ELF-1 (cell line): ENCODE results near the gene MCAM.

Source experiments
- DNase-seq: peaks from one replicate; pipeline ENCODE4 v3.0.0-alpha.2; 2016; ENCODE audit warnings: low read depth, low spot score

The MCAM gene

DNA sequence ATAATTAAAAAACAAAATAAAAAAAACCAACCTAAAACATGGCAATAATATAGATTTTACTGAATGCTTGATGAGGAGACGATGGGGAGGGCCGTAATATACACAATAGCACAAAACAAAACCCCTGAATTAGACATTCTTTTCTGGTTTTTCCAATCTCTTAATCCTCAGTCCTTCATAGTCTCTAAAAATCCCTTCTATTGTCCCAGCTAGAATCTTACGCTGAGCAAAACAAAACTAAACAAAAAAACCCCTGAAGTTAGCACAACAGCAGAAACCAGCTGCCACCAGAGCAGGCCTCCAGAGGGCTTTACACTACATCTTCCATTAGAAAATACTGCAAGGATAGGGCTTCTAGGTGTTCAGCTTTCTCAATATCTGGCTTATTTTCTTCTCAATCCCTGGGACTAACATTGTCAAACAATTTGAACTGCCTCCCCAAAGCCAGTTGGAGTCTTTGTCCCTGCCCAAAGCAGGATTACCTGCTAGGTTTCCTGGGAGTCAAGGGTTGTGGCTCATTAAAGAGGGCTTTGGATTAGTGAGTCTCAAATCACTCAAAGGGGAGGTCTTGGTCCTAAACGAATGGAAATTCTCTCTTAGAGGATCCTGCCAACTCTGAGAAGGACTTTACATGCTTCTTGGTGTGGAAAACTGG, 15.3 kb upstream of the MCAM start:
- no peak for DNase-seq

DNA sequence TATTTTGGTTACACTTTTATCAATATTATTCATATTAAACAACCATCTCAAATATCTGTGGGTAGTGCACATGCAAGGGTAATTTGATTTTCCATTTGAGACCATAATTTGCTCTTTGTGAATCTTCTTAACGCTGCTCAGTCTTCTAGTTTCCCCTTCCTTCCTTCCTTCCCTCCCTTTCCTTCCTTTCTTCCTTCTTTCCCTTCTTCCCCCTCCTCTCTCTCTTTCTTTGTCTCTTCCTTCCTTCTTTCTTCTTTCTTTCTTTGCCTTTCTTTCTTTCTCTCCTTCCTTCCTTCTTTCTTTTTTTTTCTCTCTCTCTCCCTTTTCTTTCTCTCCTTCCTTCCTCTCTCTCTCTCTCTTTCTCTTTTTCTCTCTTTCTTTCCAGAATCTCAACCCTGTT, 13.3 kb upstream of the MCAM start:
- no peak for DNase-seq

GRCh38 chr11:119329320-119329719, 12.4 kb upstream of the MCAM start:
- no peak for DNase-seq

- no peak for DNase-seq
Measured at GRCh38 chr11:119324189-119324588, 7.3 kb upstream of the MCAM start.

DNA sequence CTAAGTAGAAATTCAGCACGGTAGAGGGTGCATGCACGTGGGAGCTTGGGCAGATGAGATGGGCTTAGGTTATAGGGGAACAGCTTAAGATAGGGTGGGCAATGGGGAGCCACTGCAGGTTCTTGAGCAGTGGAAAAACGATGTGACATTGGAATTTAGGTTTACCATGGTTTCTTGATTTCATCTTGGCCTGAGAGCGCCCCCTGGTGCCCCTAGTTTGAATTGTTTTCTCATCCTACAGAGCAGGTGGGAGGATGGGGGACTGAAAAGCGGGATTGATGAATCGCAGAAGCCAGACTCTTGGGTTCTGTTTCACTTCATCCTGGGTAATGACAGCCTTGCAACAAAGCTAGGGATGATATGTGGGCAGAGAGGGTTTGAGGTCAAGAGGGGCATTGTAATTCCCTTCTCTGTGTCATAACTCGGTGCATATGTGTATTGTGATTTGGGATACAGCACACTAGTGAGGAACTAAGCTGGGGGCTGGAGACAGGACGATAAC, 6.7 kb upstream of the MCAM start:
- peak; percentile 84 for DNase-seq

GRCh38 chr11:119322921-119323531, 6.1 kb upstream of the MCAM start:
- DNase-seq: no peak

- no peak for DNase-seq
Measured at GRCh38 chr11:119322360-119322739, 5.4 kb upstream of the MCAM start.

DNA sequence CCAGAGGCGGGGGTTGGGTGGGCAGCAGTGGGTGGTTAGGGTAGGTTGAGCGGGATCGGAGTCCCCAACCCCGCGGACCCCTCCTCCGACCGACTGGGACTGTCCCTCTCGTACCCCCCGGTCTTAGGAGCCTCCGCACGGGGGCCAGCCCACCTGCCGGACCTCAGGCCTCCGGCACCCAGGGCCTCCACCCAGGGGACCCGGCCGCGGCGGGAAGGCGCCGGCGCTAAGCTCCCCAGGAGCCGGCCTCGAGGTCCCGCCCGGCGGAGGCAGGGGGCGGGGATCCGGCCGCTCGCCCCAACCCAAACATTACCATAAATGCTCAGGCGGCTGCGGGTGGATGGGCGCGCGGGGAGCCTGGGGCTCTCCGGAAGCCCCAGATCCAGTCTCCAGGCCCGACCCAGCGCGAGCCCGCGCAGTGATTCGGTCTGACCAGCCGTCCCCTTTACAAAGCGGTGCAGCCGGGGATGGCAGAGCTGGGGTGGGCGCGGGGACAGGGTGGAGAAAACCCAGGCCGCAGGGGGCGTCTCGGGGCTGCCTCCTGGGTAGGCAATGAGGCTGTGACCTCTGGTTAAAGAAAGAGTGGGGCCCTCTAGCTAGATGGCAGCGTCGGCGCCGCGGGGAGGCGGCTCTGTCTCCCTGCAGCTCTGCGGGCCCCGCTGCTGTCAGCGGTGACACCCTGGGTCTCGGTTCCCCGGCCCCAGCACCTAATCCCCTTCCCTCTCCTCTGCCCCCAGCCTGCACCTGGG, 4.0 kb upstream of the MCAM start:
- peak; percentile 74 for DNase-seq

GRCh38 chr11:119320240-119320775, 3.4 kb upstream of the MCAM start:
- DNase-seq: peak; percentile 63

- DNase-seq: no peak
Measured at GRCh38 chr11:119319700-119320239, 2.8 kb upstream of the MCAM start.

DNA sequence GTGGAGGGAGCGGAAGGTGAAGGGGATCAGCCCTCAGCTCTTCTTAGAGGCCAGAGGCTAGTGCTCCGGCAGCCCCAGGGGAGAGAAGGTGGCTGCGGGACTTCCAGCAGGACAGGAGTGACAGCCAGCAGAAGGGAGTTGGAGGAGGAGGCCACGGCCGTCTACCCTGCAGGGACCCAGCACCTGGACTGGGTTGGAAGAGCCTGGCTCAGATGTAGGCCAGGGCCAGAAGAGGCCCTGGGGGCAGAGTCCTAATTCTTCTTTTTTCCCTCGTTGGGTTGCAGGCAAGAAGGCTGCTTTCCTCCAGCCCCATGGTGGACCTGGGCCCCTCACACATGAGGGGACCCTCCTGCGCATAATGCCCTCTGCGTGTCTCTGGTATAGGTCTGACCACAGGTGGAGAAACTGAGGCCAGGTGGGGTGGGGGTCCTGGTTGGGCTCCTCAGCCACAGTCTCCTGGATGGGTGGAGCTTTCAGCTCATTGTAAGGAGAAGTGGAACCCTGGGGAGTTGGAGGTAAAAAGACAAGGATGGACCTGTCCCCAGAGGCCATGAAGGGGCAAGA, 2.3 kb upstream of the MCAM start:
- no peak for DNase-seq

GRCh38 chr11:119318240-119319135, 1.6 kb upstream of the MCAM start:
- peak; percentile 93 for DNase-seq

DNA sequence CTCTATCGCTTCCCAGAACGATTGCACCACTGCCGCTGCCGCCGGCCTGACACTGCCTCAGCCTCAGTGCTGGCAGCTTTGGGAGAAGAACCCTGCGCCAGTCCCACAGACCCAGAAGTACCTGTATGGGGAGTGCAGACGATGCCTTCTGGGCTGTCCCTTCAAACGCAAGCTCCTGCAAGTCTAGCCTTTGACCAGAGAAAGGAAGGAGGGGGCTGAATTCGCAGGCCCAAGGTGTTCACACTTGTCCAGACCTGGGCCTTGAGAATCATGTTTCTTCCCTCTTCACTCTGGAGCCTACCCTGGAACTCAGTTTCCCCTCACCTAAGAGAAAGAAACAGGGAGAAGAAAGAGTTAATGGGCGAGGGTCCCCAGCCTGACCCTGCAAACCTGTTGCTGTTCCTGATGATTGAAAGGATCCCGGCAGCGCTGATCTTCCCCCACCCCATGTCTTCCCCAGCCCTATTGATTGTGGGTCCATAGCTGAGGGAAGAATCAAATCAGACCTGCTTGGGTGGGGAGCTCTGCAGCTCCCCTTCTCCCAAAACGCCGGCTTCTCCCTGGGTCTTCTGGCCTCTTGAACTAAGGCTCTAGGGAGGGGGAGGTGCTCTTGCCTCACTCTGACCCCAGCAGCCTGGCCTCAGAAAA, 786 bp upstream of the MCAM start:
- DNase-seq: no peak

DNA sequence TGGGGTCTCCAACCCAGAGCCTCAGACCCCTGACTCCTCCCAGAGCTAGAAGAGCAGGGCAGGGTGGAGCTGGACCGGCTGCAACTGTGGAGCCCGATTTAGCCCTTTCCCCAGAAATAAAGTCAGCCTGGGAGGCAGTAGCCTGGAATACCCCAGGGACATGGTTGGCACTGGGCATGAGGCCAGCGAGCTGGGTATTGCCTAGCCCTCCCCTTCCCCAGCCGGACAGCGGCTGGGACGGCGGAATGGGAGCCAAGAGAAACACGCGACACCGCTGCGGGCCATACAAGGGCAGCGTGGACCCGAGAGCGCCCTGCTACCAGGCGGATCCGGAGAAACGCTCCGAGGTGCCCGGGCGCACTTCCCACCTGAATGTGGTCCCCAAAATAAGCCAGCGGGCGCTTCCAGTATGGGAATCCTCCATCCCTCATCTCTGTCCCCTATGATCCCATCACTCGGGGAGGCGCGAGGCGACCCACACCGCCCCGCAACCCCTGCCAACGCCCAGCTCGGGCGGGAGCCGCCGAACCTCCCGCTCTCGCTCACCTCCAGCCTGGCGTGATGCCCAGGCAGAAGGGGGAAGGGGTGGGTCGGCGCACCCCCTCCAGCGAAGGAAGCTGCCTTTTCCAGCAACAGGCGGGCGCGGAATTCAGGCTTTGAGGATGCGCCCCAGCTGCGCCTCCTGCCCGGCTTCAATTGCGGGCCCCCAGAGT, 758 bp downstream of the MCAM start:
- no peak for DNase-seq

- DNase-seq: peak; percentile 67
Measured at GRCh38 chr11:119315131-119316015, 1.6 kb downstream of the MCAM start.

DNA sequence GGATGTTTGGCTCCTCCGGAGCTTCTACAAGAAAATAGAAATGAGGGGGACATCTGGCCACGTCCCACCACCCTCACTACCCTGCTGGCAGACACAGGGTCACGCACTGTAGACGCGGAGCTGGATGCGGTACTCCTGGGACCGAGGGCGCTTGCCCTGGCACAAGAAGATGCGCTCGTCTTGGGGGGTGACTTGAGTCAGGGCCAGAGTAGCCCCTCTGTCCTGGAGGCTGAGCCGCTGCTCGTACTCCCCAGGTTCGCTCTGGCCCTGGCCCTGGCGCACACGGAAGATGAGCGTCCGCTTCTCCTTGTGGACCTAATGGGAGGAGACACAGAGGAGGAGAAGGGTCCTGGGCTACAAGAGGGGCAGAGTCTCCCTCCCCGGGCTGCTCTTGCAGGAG, 2.2 kb downstream of the MCAM start:
- no peak for DNase-seq

DNA sequence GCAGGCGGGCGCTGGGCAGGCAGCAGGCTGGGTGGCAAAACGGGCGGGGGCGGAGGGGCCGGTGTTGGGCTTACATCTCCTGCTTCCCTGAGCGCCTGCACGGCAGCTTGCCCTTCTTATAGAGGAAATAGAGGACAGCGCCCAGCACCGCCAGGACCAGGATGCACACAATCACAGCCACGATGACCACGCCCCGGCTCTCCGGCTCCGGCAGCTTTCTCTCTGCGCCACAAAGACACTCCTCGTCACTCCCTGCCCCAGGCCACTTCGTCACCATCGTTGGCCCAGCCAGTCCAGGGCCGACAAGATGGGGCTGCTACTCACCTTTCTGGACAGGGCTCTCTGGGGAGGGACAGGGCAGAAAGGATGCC, 6.3 kb downstream of the MCAM start:
- no peak for DNase-seq

DNA sequence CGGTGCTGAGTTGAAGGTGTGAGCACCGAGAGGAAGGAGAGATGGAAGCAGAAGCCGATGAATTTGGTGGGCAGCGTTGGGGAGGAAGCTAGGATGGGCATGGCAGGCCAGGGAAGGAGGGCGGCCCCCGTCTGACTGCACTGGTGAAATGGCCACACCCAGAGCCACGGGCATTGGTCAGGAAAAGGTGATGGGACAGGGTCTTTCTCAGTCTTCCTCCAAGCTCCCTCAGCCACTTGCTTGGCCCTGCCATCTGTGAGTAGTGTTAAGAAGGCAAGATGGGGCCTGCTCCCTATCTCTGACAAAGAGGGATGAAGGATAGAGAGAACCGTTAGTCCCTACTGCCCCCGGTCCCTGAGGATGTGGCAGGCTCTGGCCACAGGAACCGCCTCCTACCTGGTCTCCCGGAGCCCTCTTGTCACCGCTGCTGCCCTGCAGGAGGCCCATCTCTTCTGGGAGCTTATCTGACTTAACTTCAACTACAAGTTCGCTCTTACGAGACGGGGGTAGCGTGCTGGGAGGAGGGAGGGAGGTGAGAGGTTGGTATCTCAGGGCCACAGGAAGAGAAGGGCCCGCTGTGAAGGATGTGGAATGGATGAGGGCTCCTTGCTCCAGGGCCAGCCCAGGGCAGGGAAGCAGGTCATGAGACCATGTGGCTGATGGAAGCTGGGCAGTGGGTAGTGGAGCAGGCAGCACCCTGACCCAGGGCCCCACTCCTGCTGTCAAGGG, 6.8 kb downstream of the MCAM start:
- no peak for DNase-seq
